ENCODE data around the gene KCNH5. TPM values are rescaled to one million over a fixed set of nuclear protein-coding genes. Genes with fewer than 3 reads are reported as not detected.
A peak's percentile ranks its signal among the peaks of the same experiment; 100 is the strongest.

Gene KCNH5
- total and polyA plus RNA-seq, 2 donors (not counting 1 experiment from before 2014, with no cell fraction given): 0.03 to 0.83 TPM

GRCh38 chr14:63055631-63056030 is 10.4 kb upstream of the KCNH5 start:
- no peaks in the 10 kb centered on the region for H3K79me2 ChIP-seq (ENCODE audit: control insufficient read depth, insufficient read depth, low read length)
- DNase-seq (ENCODE audit: low read depth in 2 of 2): no peak
- no peak for TF ChIP-seq CTCF (conservative IDR thresholded peaks at IDR 0.05 in 1 of 2, IDR thresholded peaks at IDR 0.05 in 1 of 2; ENCODE audit: low read depth in 1 of 2, low read length in 2 of 2)
- no peak for TF ChIP-seq EZH2 (IDR thresholded peaks at IDR 0.05; ENCODE audit: low read length, missing control alignments)
- H3K27ac ChIP-seq (ENCODE audit: insufficient read depth, low read length): no peak overlapping the region
- no peak overlapping the region for H2AFZ ChIP-seq (ENCODE audit: low read length)
- H4K20me1 ChIP-seq (ENCODE audit: control insufficient read depth, extremely low read depth, insufficient read depth, low read length): no peaks in the 10 kb centered on the region
- no peaks in the 10 kb centered on the region for H3K4me1 ChIP-seq (ENCODE audit: control insufficient read depth, extremely low read depth, insufficient read depth, low read length)
- no peaks in the 10 kb centered on the region for H3K9me3 ChIP-seq (ENCODE audit: control insufficient read depth, insufficient read depth, low read depth, low read length)
- H3K4me3 ChIP-seq (replicated peaks in 1 of 4; ENCODE audit: control extremely low read depth in 1 of 4, insufficient read depth in 1 of 4, low read depth in 3 of 4, low read length in 4 of 4): no peak overlapping the region
- no peak overlapping the region for H3K4me2 ChIP-seq (ENCODE audit: extremely low read depth, insufficient read depth, low read length)
- H3K9ac ChIP-seq (ENCODE audit: insufficient read depth, low read length): no peak overlapping the region
- H3K36me3 ChIP-seq (ENCODE audit: control insufficient read depth, insufficient read depth, low read length): no peaks in the 10 kb centered on the region
- H3K27me3 ChIP-seq (ENCODE audit: control insufficient read depth, insufficient read depth, low read length): no peaks in the 10 kb centered on the region

- Histone ChIP-seq H3K4me2 (ENCODE audit: extremely low read depth, insufficient read depth, low read length) (no peak overlapping the region), H3K36me3 (ENCODE audit: control insufficient read depth, insufficient read depth, low read length) (no peaks in the 10 kb centered on the region), H3K9me3 (ENCODE audit: control insufficient read depth, insufficient read depth, low read depth, low read length) (no peaks in the 10 kb centered on the region), H3K9ac (ENCODE audit: insufficient read depth, low read length) (no peak overlapping the region), H3K4me3 (replicated peaks in 1 of 4; ENCODE audit: control extremely low read depth in 1 of 4, insufficient read depth in 1 of 4, low read depth in 3 of 4, low read length in 4 of 4) (no peak overlapping the region), H3K27me3 (ENCODE audit: control insufficient read depth, insufficient read depth, low read length) (peaks cover 3% of the 10 kb centered on the region), H3K27ac (ENCODE audit: insufficient read depth, low read length) (no peak overlapping the region), H4K20me1 (ENCODE audit: control insufficient read depth, extremely low read depth, insufficient read depth, low read length) (no peaks in the 10 kb centered on the region), H3K79me2 (ENCODE audit: control insufficient read depth, insufficient read depth, low read length) (no peaks in the 10 kb centered on the region), H2AFZ (ENCODE audit: low read length) (no peak overlapping the region), H3K4me1 (ENCODE audit: control insufficient read depth, extremely low read depth, insufficient read depth, low read length) (no peaks in the 10 kb centered on the region)
- peak in 1 of 2 donors; percentile 14 for DNase-seq (ENCODE audit: low read depth in 2 of 2)
- no peak for TF ChIP-seq CTCF (conservative IDR thresholded peaks at IDR 0.05 in 1 of 2, IDR thresholded peaks at IDR 0.05 in 1 of 2; ENCODE audit: low read depth in 1 of 2, low read length in 2 of 2)
Measured at GRCh38 chr14:63051992-63052391, 6.7 kb upstream of the KCNH5 start.

GRCh38 chr14:63051301-63051700 is 6.0 kb upstream of the KCNH5 start:
- Histone ChIP-seq H2AFZ (ENCODE audit: low read length) (no peak overlapping the region), H3K27ac (ENCODE audit: insufficient read depth, low read length) (no peak overlapping the region), H4K20me1 (ENCODE audit: control insufficient read depth, extremely low read depth, insufficient read depth, low read length) (no peaks in the 10 kb centered on the region)

More at GRCh38 chr14:63051301-63051700, 6.0 kb upstream of the KCNH5 start:
- Histone ChIP-seq H3K4me3 (replicated peaks in 1 of 4; ENCODE audit: control extremely low read depth in 1 of 4, insufficient read depth in 1 of 4, low read depth in 3 of 4, low read length in 4 of 4) (no peak overlapping the region), H3K27me3 (ENCODE audit: control insufficient read depth, insufficient read depth, low read length) (peaks cover 7% of the 10 kb centered on the region), H3K9ac (ENCODE audit: insufficient read depth, low read length) (no peak overlapping the region), H3K79me2 (ENCODE audit: control insufficient read depth, insufficient read depth, low read length) (no peaks in the 10 kb centered on the region), H3K4me1 (ENCODE audit: control insufficient read depth, extremely low read depth, insufficient read depth, low read length) (no peaks in the 10 kb centered on the region), H3K9me3 (ENCODE audit: control insufficient read depth, insufficient read depth, low read depth, low read length) (no peaks in the 10 kb centered on the region), H3K4me2 (ENCODE audit: extremely low read depth, insufficient read depth, low read length) (no peak overlapping the region), H3K36me3 (ENCODE audit: control insufficient read depth, insufficient read depth, low read length) (no peaks in the 10 kb centered on the region)
- no peak for DNase-seq (ENCODE audit: low read depth in 2 of 2)
- no peak for TF ChIP-seq EZH2 (IDR thresholded peaks at IDR 0.05; ENCODE audit: low read length, missing control alignments)

All from fibroblast of lung (primary cell).